ENCODE measurements around the gene SLC47A2.

DNA sequence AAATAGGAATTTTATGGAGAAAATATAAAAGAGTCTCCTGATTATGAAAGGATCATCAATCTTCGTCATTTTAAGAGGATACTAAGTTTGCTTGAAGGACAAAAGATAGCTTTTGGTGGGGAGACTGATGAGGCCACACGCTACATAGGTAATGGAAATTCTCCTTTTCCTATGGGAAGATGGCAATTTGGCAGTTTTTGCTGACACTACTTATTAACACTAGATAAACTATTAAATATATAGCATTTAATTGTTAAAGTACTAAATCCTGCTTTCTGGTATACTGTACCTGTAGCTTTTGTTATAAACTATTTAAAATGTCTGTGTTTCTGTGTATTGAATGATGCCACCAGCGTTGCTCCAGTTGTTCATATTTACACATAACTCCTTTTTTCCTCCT is 55.3 kb downstream of the SLC47A2 start:
- no peak for TF ChIP-seq TAF1 (IDR thresholded peaks at IDR 0.05; ENCODE audit: borderline replicate concordance, insufficient read depth, low read length)
- TF ChIP-seq, protein P1, sequence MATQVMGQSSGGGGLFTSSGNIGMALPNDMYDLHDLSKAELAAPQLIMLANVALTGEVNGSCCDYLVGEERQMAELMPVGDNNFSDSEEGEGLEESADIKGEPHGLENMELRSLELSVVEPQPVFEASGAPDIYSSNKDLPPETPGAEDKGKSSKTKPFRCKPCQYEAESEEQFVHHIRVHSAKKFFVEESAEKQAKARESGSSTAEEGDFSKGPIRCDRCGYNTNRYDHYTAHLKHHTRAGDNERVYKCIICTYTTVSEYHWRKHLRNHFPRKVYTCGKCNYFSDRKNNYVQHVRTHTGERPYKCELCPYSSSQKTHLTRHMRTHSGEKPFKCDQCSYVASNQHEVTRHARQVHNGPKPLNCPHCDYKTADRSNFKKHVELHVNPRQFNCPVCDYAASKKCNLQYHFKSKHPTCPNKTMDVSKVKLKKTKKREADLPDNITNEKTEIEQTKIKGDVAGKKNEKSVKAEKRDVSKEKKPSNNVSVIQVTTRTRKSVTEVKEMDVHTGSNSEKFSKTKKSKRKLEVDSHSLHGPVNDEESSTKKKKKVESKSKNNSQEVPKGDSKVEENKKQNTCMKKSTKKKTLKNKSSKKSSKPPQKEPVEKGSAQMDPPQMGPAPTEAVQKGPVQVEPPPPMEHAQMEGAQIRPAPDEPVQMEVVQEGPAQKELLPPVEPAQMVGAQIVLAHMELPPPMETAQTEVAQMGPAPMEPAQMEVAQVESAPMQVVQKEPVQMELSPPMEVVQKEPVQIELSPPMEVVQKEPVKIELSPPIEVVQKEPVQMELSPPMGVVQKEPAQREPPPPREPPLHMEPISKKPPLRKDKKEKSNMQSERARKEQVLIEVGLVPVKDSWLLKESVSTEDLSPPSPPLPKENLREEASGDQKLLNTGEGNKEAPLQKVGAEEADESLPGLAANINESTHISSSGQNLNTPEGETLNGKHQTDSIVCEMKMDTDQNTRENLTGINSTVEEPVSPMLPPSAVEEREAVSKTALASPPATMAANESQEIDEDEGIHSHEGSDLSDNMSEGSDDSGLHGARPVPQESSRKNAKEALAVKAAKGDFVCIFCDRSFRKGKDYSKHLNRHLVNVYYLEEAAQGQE (IDR thresholded peaks at IDR 0.05; ENCODE audit: insufficient read depth in 1 of 2, low read depth in 2 of 2, low read length in 2 of 2) = no peak
- TF ChIP-seq SIN3A (IDR thresholded peaks at IDR 0.05; ENCODE audit: borderline replicate concordance, insufficient read depth, low read length) = no peak

All from PFSK-1 (cell line).